Dermis microvascular lymphatic vessel endothelial cell (primary cell): ENCODE measurements around the gene TNFSF13. TPM values are rescaled to one million over a fixed set of nuclear protein-coding genes. Genes with fewer than 3 reads are reported as not detected.
A peak's percentile ranks its signal among the peaks of the same experiment; 100 is the strongest.

ENCODE experiments used
- DNase-seq, 2 donors: peaks; one replicate each; pipeline versions ENCODE4 v3.0.0 to v3.0.0-alpha.2; 2010; ENCODE audit warnings: low read depth in 2 of 2
- total RNA-seq: library from RNA; depleted of rRNA; stranded (reverse); fragments of >200 nt; gene quantifications from 2 replicates; pipeline ENCODE4 v1.2.1, GENCODE V29; 2014

TNFSF13 gene, protein sequence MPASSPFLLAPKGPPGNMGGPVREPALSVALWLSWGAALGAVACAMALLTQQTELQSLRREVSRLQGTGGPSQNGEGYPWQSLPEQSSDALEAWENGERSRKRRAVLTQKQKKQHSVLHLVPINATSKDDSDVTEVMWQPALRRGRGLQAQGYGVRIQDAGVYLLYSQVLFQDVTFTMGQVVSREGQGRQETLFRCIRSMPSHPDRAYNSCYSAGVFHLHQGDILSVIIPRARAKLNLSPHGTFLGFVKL
- 0.25 and 0.26 TPM in 2 replicates for total RNA-seq

DNA sequence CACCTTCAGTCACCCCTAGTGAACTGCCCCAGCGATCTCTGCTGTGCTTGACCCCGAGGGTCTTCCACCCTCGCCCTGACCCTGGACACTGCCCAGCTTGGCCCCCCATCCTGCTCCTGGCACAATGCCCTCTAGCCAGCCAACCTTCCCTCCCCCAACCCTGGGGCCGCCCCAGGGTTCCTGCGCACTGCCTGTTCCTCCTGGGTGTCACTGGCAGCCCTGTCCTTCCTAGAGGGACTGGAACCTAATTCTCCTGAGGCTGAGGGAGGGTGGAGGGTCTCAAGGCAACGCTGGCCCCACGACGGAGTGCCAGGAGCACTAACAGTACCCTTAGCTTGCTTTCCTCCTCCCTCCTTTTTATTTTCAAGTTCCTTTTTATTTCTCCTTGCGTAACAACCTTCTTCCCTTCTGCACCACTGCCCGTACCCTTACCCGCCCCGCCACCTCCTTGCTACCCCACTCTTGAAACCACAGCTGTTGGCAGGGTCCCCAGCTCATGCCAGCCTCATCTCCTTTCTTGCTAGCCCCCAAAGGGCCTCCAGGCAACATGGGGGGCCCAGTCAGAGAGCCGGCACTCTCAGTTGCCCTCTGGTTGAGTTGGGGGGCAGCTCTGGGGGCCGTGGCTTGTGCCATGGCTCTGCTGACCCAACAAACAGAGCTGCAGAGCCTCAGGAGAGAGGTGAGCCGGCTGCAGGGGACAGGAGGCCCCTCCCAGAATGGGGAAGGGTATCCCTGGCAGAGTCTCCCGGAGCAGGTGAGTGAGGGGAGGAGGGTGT, at the start of gene TNFSF13:
Gene TNFSF13, plus strand, starts transcription at position 207 of the 776 bp plus-strand sequence. Its CDS starts 290 bp downstream, at position 497.
- DNase-seq, result no peak

DNA sequence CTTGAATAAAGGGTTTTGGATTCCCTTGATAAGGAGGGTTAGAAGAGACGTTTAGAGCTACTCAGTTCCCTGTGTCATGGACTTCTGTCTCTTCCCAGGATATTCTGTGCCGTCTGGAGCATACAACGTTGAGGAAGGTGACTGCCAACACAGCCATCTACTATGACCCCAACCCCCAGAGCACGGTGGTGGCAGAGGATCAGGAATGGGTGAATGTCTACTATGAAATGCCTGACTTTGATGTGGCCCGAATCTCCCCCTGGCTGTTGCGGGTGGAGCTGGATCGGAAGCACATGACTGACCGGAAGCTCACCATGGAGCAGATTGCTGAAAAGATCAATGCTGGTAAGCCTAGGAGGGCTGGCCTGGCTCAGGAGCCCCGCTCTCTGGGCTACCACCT, 49.7 kb upstream of the TNFSF13 start:
- DNase-seq, result no peak

DNA sequence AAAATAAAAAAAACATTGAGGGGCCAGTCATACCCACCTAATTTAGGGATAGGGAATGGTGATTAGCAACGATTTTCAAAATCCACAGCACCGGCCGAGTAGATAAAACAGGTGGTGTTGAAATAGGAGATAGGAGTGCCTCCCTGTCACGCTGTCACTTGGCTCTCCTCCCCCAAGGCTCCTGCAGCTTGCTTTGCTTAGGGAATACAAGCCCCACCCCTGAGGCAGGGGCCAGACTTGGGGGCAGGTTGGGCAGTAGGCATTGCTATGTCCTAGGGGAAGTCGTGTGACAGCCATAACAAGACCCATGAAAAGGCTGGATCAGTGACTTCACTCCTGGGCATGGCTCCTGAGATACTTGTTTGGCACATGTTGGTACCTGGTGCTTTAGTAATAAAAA, 48.6 kb upstream of the TNFSF13 start:
- no peak for DNase-seq

DNA sequence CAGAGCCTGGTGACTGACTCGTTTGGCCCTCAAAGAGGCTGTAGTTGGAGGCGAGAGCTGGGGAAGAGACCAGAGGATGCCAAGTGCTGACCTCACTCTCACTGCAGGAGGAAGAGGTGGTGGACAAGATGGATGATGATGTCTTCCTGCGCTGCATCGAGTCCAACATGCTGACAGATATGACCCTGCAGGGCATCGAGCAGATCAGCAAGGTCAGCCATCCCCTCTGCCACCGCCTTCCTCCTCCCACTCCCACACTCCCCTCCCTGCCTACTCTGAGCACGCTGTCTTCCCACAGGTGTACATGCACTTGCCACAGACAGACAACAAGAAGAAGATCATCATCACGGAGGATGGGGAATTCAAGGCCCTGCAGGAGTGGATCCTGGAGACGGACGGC, 47.4 kb upstream of the TNFSF13 start:
- DNase-seq, result no peak

DNA sequence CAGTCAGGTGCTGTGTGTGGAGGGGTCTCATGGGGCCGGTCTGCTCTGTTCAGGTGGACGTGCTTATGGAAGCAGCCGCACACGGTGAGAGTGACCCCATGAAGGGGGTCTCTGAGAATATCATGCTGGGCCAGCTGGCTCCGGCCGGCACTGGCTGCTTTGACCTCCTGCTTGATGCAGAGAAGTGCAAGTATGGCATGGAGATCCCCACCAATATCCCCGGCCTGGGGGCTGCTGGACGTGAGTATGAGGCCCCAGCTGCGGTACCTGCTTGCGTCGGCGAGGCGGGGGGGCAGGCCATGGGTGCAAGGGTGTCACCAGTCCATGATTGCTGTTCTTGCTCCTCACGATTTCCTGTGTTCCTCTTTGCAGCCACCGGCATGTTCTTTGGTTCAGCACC, 46.4 kb upstream of the TNFSF13 start:
- no peak for DNase-seq

DNA sequence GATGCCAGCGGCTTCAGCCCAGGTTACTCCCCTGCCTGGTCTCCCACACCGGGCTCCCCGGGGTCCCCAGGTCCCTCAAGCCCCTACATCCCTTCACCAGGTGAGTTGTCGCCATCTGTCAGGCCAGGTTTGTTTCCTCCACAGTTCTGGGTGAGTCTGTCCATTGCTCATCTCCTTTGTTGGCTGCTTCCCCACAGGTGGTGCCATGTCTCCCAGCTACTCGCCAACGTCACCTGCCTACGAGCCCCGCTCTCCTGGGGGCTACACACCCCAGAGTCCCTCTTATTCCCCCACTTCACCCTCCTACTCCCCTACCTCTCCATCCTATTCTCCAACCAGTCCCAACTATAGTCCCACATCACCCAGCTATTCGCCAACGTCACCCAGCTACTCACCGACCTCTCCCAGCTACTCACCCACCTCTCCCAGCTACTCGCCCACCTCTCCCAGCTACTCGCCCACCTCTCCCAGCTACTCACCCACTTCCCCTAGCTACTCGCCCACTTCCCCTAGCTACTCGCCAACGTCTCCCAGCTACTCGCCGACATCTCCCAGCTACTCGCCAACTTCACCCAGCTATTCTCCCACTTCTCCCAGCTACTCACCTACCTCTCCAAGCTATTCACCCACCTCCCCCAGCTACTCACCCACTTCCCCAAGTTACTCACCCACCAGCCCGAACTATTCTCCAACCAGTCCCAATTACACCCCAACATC, 45.6 kb upstream of the TNFSF13 start:
- DNase-seq, result no peak

DNA sequence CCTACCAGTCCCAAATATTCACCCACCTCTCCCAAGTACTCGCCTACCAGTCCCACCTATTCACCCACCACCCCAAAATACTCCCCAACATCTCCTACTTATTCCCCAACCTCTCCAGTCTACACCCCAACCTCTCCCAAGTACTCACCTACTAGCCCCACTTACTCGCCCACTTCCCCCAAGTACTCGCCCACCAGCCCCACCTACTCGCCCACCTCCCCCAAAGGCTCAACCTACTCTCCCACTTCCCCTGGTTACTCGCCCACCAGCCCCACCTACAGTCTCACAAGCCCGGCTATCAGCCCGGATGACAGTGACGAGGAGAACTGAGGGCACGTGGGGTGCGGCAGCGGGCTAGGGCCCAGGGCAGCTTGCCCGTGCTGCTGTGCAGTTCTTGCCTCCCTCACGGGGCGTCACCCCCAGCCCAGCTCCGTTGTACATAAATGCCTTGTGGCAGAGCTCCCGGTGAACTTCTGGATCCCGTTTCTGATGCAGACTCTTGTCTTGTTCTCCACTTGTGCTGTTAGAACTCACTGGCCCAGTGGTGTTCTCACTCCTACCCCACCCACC, 44.6 kb upstream of the TNFSF13 start:
- no peak for DNase-seq

DNA sequence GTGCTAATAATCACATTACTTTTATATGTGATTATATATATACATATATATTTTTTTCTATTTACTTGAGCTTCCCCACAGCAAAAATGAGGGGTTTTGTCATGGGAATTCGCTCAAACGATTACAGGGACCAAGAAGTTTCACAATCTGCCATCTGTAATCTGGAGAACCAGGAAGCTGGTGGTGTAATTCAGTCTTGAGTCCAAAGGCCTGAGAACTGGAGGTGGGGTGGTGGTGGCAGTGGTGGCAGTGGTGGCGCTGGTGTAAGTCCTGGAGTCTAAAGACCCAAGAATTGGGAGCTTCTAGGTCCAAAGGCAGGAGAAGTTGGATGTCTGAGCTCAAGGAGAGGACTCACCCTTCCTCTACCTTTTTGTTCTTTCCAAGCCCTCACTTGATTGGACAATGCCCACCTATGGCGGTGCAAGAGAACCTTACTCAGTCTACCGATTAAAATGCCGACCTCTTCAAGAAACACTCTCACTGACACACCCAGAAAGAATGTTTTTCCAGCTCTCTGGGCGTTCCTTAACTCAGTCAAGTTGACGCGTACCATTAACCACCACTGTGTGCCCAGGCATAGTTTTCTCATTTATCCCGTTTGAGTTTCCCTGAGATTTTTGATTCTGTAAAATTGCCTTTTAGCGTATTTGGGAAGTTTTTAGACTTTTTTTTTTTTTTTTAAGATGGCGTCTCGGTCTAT, 42.5 kb upstream of the TNFSF13 start:
- DNase-seq, result no peak

DNA sequence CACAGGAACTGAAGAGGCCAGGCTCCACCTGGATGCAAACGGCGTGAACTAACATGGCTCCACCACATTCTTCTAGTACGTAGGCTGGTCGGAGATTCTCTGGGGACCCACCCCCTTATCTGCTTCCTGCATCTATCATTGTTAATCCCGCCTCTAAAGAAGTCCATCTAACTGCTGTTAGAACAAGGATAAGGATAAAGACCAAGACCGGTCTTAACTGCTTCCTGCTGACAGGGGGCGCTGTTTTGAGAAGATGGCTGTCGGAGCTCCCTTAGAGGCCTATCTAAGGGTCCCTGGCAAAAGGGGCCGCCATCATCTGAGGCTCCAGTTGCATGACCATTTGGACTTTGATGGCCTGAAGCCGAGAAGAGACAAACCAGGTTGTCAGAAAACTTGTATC, 35.5 kb upstream of the TNFSF13 start:
- DNase-seq, result peak in 1 of 2 donors; percentile 30

DNA sequence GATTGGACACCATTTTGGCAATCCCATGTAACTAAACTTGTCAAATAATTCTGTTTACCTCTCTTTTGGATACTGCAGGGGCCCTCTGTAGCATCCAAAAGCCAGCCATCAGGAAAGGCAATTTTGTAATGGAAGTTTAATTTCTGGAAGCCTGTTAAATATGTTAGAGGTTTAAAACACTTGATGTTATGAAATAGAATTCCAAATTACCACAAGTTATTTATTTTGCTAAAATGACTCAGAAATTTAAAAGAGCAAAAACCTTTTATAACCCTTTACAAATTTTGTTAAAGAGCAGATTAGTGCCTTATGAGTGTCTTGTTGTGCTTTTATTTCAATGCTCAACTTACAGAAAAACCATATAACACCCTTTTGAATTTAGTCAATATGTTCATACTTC, 29.7 kb upstream of the TNFSF13 start:
- DNase-seq, result no peak

DNA sequence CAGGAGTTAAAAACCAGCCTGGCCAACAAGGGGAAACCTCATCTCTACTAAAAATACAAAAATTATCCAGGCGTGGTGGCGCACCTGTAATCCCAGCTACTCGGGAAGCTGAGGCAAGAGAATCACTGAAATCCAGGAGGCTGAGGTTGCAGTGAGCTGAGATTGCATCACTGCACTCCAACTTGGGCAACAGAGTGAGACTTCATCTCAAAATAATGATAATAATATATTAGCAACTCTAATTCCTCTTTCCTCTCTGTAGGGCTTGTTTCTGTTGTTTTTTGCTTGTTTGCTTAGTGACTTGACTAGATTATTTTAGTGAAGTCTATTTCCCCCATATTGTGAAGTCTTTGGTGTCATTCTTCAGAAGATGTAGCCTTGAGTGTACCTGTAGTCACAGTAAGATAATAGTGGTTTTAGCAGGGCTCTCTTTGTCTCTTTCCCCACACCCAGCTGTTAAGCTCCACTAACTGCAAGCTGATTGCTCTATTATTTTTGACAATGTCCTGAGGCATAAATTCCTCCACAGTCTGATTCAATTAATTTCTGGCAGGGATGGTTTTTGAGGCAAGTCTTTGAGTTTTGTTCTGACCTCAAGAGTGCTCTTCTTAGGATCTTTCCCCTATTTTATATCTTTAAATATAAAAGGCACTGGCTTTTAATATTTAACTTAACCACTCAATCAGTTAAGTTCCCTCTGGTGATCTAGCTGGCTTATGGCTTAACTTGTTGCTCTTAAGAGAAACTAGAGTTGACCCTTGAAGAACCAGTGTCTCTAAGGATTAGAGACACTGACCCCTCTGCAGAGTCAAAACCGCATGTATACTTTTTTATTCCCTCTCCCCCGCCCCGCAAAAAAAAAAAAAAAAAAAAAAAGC, 28.3 kb upstream of the TNFSF13 start:
- DNase-seq, result no peak

DNA sequence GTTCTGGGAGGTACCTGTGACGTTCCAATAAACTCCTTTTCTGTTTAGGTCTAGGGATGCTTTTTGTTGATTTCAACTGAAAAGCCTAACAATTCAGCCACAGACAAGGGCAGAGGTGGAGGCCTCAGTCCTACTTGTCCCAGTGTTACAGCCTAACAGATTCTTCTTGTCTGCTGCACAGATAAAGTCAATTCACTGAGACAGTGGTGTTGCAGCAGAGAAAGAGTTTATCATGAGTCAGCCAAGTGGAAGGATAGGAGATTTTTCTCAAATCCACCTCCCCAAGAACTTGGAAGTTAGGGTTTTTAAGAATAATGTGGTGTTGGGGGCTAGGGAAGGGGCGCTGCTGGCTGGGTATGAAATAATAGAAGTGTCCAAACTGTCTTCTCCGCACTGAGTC, 20.5 kb upstream of the TNFSF13 start:
- no peak for DNase-seq

DNA sequence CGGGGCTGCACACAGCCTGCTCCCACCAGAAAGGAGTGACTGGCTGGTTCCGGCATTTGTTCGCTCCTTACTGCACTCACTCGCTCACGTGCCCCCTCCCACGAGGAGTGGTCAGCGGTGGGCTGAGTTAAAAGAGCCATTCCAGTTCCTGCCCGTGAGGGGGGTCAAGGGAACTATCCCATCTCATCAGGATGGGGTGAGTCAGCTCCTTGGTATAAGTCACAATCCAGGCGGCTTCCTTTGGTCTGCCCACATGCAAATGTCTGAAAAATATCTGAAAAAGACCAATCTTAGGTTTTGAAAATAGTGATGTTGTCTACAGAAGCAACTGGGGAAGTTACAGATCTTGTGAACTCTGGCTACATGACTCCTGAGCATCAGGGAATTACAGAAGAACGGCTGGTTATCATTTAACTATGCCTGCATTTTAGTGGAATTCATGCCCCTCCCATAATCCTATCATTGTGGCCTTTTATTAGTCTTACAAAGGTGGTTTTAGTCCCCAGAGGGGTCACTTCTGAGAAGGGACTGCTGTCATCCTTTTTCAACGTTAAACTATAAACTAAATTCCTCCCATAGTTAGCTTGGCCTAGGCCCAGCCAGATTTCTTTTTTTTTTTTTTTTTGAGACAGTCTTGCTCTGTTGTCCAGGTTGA, 19.5 kb upstream of the TNFSF13 start:
- DNase-seq, result peak in 1 of 2 donors; percentile 47

DNA sequence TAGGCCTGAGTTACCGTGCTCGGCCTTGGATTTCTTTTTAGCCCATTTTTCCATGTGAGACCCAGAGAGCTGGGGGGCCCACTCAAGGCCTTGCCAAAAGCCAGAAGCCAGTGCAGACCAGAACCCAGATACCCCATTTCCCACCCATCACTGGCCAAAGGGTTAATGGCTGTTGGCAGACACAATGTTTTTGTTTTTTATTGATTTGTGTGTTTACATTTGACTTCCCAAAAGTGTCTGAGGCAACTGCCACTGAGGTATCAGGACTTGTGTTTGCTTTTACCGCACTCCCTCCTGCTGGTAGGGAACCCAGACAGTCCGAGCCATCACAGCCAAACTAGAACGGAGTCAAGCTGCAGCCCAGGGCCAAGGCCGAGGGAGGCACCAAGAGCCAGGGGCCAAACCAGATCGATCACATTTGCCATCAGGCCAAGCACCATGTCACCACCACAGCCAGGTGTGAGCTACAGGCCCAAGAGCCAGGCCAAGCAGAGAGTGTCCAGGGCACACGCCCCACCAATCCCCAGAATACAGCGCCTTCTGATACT, 17.4 kb upstream of the TNFSF13 start:
- no peak for DNase-seq

DNA sequence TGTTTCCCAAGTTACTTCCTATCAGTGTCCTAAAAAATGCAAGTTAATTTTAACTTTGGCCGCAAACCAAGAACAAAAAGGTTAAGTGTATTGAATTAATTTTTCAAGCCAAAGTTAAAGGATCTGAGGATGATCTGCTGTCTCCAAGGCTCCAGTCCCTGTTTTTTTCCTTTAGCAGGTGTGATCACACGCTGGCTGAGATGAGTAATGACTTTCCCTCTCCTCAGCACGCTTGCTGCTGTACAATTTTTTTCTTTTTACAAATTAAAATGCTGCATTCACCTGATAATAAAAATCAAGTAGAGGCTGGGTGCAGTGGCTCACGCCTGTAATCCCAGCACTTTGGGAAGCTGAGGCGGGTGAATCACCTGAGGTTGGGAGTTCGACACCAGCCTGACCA, 13.6 kb upstream of the TNFSF13 start:
- DNase-seq, result no peak

DNA sequence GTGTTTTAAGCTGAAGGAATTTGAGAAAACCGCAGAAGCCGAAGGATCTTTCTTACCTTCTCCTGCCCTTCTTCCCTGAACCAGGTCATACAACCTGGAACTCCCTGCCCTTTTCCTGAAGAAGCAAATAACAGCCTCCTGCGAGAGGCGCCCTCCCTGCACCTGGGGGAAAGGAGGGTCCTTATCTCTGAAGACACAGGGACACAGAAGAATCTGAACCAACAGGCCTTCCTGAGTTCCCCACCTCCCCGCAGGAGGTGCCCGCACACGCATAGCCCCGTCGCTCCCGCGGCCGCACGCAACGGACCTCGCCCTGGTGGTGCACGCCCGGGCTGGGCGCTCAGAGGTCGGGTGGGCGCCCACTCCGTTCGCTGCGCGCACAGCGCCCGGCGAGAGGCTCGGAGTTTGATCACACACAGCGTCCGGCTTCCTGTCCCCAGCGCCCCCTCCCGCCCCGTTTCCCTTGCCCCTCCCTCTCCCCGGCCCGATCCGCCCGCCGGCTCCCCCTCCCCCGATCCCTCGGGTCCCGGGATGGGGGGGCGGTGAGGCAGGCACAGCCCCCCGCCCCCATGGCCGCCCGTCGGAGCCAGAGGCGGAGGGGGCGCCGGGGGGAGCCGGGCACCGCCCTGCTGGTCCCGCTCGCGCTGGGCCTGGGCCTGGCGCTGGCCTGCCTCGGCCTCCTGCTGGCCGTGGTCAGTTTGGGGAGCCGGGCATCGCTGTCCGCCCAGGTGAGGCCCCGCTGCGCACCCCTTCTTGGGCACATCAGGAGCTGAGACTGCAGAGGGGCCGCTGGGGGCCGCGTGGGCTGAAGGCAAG, 9.8 kb upstream of the TNFSF13 start, which contains the start of gene TNFSF12:
Gene TNFSF12, plus strand, starts transcription at position 474 of the 816 bp plus-strand sequence. Its CDS starts 96 bp downstream, at position 570.
- DNase-seq, result peak in 1 of 2 donors; percentile 52

DNA sequence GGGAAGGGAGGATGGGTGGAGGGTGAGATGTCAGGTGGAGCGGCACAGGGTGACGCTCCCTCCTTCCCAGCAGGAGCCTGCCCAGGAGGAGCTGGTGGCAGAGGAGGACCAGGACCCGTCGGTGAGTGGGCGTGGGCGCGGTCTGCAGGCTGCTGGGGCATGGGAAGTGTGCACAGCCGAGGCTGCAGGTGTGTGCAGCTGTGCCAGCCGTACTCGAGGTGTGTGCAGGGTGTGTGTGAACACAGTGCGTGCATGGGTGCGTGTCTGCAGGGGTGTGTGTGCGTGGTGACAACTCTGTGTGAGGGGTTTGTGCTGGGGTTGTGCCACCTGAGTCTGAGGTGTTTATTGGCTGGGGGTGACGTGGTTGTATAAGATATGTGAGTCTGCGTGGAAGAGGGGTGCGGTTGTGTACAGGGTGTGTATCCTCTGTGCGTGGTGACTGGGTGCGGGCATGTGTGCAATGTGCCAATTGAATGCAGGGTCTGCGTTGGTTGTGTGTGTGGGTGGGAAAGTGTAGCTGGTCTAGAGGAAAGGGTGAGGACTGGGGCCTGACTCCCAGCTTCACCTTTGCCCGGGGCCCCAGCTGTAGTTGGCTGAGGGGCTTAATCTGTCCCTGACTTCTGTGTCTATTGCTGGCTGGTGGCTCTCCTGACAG, 9.0 kb upstream of the TNFSF13 start:
- no peak for DNase-seq

DNA sequence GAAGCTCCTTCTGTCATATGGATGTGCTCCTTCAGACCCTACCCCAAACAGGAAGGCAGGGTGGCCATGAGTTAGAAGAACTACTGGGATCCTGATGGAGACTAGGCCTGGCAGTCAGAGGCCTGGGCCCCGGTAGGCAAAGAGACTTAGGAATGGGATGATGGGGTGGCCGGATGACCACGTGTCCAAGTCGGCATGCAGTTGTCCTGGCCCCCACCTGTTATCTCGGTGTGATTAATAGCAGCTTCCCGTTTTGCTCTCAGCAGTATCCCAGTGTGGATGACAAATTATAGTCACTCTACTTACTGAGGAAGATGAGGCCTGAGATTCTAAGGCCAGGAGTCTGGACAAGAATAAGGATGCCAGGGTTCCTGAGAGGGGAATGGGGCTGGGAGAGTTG, 8.2 kb upstream of the TNFSF13 start:
- no peak for DNase-seq
